H1 (cell line): ENCODE data around the gene TMED5. TPM values are rescaled to one million over a fixed set of nuclear protein-coding genes. Genes with fewer than 3 reads are reported as not detected.

Source experiments
- CTCF ChIA-PET: fragments of 300-600 bp; sonication (Branson Sonifier 250); formaldehyde crosslinking; loops from one replicate; lab custom pipeline; 2021; ENCODE audit not compliant: partially characterized antibody; lab: Charles Lee
- POLR2A ChIA-PET: fragments of 300-600 bp; sonication (Branson Sonifier 250); formaldehyde crosslinking; loops from one replicate; lab custom pipeline; 2021; ENCODE audit warnings: inconsistent platforms; ENCODE audit not compliant: partially characterized antibody; lab: Charles Lee
- DNase-seq, 2 experiments: peaks; one replicate each; pipeline versions ENCODE4 v3.0.0 to v3.0.0-alpha.2; 2010 to 2022; ENCODE audit warnings: low spot score in 2 of 2, low read depth in 1 of 2, mixed read lengths in 1 of 2
- FAIRE-seq: peaks from 2 replicates; lab custom pipeline; 2011; peaks lifted over from hg19 to GRCh38; lab: Jason Lieb, UNC
- H2AFZ ChIP-seq: 2 replicates; pipeline ENCODE4 v1.8.1; 2012; ENCODE audit warnings: low read length, inconsistent platforms
- H2AK5ac ChIP-seq: 2 replicates; pipeline ENCODE4 v1.6.1; 2013; ENCODE audit warnings: low read depth, low read length
- H2BK120ac ChIP-seq: replicated peaks from 2 replicates; pipeline ENCODE3; 2013; ENCODE audit warnings: low read depth, low read length, inconsistent platforms
- H2BK12ac ChIP-seq: 2 replicates; pipeline ENCODE4 v1.6.1; 2013; ENCODE audit warnings: low read depth, low read length
- H2BK15ac ChIP-seq: 2 replicates; pipeline ENCODE4 v1.6.1; 2013; ENCODE audit warnings: low read length
- H2BK20ac ChIP-seq: 2 replicates; pipeline ENCODE4 v1.6.1; 2013; ENCODE audit warnings: low read length
- H2BK5ac ChIP-seq: 2 replicates; pipeline ENCODE4 v1.6.1; 2013; ENCODE audit warnings: low read depth, low read length
- H3K14ac ChIP-seq: 2 replicates; pipeline ENCODE4 v1.6.1; 2013; ENCODE audit warnings: inconsistent platforms; ENCODE audit not compliant: insufficient read length
- H3K18ac ChIP-seq: 2 replicates; pipeline ENCODE4 v1.6.1; 2013; ENCODE audit warnings: low read length; ENCODE audit errors: extremely low read depth
- H3K23ac ChIP-seq: 2 replicates; pipeline ENCODE4 v1.6.1; 2013; ENCODE audit warnings: inconsistent platforms; ENCODE audit not compliant: insufficient read length
- H3K23me2 ChIP-seq: 2 replicates; pipeline ENCODE4 v1.6.1; 2013; ENCODE audit warnings: low read depth, low read length
- H3K27ac ChIP-seq: 2 replicates; pipeline ENCODE4 v1.6.1; 2011; ENCODE audit warnings: low read depth, low read length, inconsistent platforms
- H3K27me3 ChIP-seq, 4 experiments: replicated peaks in 1 of 4; 1 replicate in 1 of 4; 2 replicates in 3 of 4; pipeline versions ENCODE4 v1.6.1 to v1.8.1; 2011 to 2013; ENCODE audit warnings: low read length in 3 of 4, mild to moderate bottlenecking in 3 of 4, inconsistent platforms in 2 of 4, mixed read lengths in 2 of 4, moderate library complexity in 1 of 4; ENCODE audit not compliant: control insufficient read depth in 3 of 4, insufficient read depth in 3 of 4; ENCODE audit errors: extremely low read depth in 1 of 4
- H3K36me3 ChIP-seq, 4 experiments: 2 replicates each; pipeline versions ENCODE4 v1.6.1 to v1.8.1; 2011 to 2013; ENCODE audit warnings: mild to moderate bottlenecking in 4 of 4, low read length in 3 of 4, moderate library complexity in 2 of 4, control low read depth in 1 of 4, inconsistent platforms in 1 of 4; ENCODE audit not compliant: insufficient read depth in 4 of 4, control insufficient read depth in 2 of 4
- H3K4ac ChIP-seq: replicated peaks from 2 replicates; pipeline ENCODE3; 2013; ENCODE audit warnings: low read length, low read depth, mixed read lengths, inconsistent platforms; ENCODE audit not compliant: insufficient read length
- H3K4me1 ChIP-seq, 4 experiments: replicated peaks in 1 of 4; 1 replicate in 1 of 4; 2 replicates in 3 of 4; pipeline versions ENCODE4 v1.6.1 to v1.8.1; 2011 to 2013; ENCODE audit warnings: low read length in 3 of 4, inconsistent platforms in 2 of 4, mixed read lengths in 1 of 4; ENCODE audit not compliant: insufficient read depth in 4 of 4, control insufficient read depth in 3 of 4
- H3K4me2 ChIP-seq, 2 experiments: 2 replicates each; pipeline versions ENCODE4 v1.6.1 to v1.8.1; 2011 to 2013; ENCODE audit warnings: low read depth in 2 of 2, low read length in 2 of 2, control low read depth in 1 of 2, inconsistent platforms in 1 of 2, mild to moderate bottlenecking in 1 of 2; ENCODE audit not compliant: insufficient read depth in 1 of 2
- H3K4me3 ChIP-seq, 4 experiments: fragments of 200-600, 300-600 bp in 1 of 4; sonication (generic), shearing (Covaris generic), sonication (Bioruptor Twin) in 1 of 4; 2 replicates each; pipeline versions ENCODE4 v1.5.1 to v1.8.1; 2011 to 2016; ENCODE audit warnings: low read length in 4 of 4, low read depth in 3 of 4, control low read depth in 2 of 4, inconsistent platforms in 2 of 4, mild to moderate bottlenecking in 2 of 4, mixed read lengths in 1 of 4, moderate library complexity in 1 of 4; ENCODE audit not compliant: insufficient read depth in 2 of 4; ENCODE audit errors: extremely low read depth in 1 of 4
- H3K56ac ChIP-seq: replicated peaks from 2 replicates; pipeline ENCODE3; 2013; ENCODE audit warnings: low read depth, mild to moderate bottlenecking, mixed read lengths, low read length, inconsistent platforms; ENCODE audit not compliant: insufficient read length
- H3K79me1 ChIP-seq: 2 replicates; pipeline ENCODE4 v1.6.1; 2013; ENCODE audit warnings: low read depth, low read length, control low read depth
- H3K79me2 ChIP-seq, 2 experiments: 2 replicates each; pipeline versions ENCODE4 v1.6.1 to v1.8.1; 2012 to 2013; ENCODE audit warnings: low read length in 2 of 2, mild to moderate bottlenecking in 2 of 2, inconsistent platforms in 1 of 2; ENCODE audit not compliant: insufficient read depth in 2 of 2, control insufficient read depth in 1 of 2
- H3K9ac ChIP-seq, 4 experiments: replicated peaks in 1 of 4; 1 replicate in 1 of 4; 2 replicates in 3 of 4; pipeline versions ENCODE4 v1.6.1 to v1.8.1; 2011 to 2013; ENCODE audit warnings: low read depth in 3 of 4, low read length in 3 of 4, control low read depth in 2 of 4, mild to moderate bottlenecking in 2 of 4, moderate library complexity in 2 of 4, inconsistent platforms in 1 of 4; ENCODE audit errors: extremely low read depth in 1 of 4
- H3K9me3 ChIP-seq, 2 experiments: 2 replicates each; pipeline versions ENCODE4 v1.6.1 to v1.8.1; 2012 to 2013; ENCODE audit warnings: mild to moderate bottlenecking in 2 of 2, moderate library complexity in 2 of 2, control low read depth in 1 of 2, inconsistent platforms in 1 of 2, low read depth in 1 of 2, low read length in 1 of 2, mixed read lengths in 1 of 2; ENCODE audit not compliant: insufficient read depth in 2 of 2
- H4K20me1 ChIP-seq, 2 experiments: replicated peaks in 1 of 2; 2 replicates each; pipeline versions ENCODE3 to v1.8.1; 2011 to 2013; ENCODE audit warnings: inconsistent platforms in 2 of 2, low read length in 2 of 2, mild to moderate bottlenecking in 1 of 2; ENCODE audit not compliant: insufficient read depth in 2 of 2, control insufficient read depth in 1 of 2
- H4K5ac ChIP-seq: 2 replicates; pipeline ENCODE4 v1.6.1; 2013; ENCODE audit warnings: low read length, low read depth, mixed read lengths, inconsistent platforms; ENCODE audit not compliant: insufficient read length
- H4K8ac ChIP-seq: 2 replicates; pipeline ENCODE4 v1.8.0; 2013; ENCODE audit warnings: mild to moderate bottlenecking, moderate library complexity, low read length, inconsistent platforms; ENCODE audit not compliant: insufficient read depth; ENCODE audit errors: extremely low read depth
- H4K91ac ChIP-seq: replicated peaks from 2 replicates; pipeline ENCODE3; 2013; ENCODE audit warnings: low read length, mixed read lengths, inconsistent platforms; ENCODE audit not compliant: insufficient read length
- CHD2 ChIP-seq: IDR thresholded peaks from 2 replicates; pipeline ENCODE4 v1.6.1; 2012; ENCODE audit warnings: low read length, improper control_type of control experiment
- GABPA ChIP-seq: IDR thresholded peaks from 2 replicates; pipeline ENCODE4 v1.6.1; 2011; ENCODE audit warnings: mild to moderate bottlenecking, low read length, moderate library complexity, borderline replicate concordance; ENCODE audit not compliant: insufficient read depth
- WGBS, 2 experiments: shearing (Covaris generic) in 1 of 2; methylation state at CpG; one replicate each; pipeline versions ENCODE4 v1.1.6 to v1.1.7; 2013 to 2015; ENCODE audit warnings: low lambda C conversion rate in 2 of 2, mixed read lengths in 2 of 2, inconsistent platforms in 1 of 2, low coverage in 1 of 2, missing lambda C conversion rate in 1 of 2; ENCODE audit not compliant: insufficient replicate concordance in 2 of 2, insufficient coverage in 1 of 2, insufficient read length in 1 of 2; ENCODE audit errors: extremely low coverage in 1 of 2, missing lambda C conversion rate in 1 of 2; 5-methylcytosine and 5-hydroxymethylcytosine counted together
- polyA plus RNA-seq, 7 experiments: library from polyadenylated mRNA; depleted of rRNA in 3 of 7; stranded (reverse) in 5 of 7; unstranded in 2 of 7; fragments of >200 nt in 5 of 7; fragments of 200-250 nt in 2 of 7; gene quantifications; 1 replicate in 5 of 7; 2 replicates in 1 of 7; 4 replicates in 1 of 7; pipeline versions ENCODE4 v1.2.1 to v1.2.3, GENCODE V29; 2011 to 2013; ENCODE audit warnings: missing spikeins in 2 of 7, mixed read lengths in 2 of 7
- total RNA-seq: library from RNA; stranded (reverse); fragmentation: NEBNext Ultra II Directional; extraction: Animal tissue kit (Norgen Biotek cat#: 25700); gene quantifications from 2 replicates; pipeline ENCODE4 v1.2.1, GENCODE V29; 2021

TMED5 gene
- total and polyA plus RNA-seq, 2 of the 8 experiments (the other 6 are each of a cell fraction or from before 2014, with no cell fraction given), result 14.8 to 32.8 TPM

DNA sequence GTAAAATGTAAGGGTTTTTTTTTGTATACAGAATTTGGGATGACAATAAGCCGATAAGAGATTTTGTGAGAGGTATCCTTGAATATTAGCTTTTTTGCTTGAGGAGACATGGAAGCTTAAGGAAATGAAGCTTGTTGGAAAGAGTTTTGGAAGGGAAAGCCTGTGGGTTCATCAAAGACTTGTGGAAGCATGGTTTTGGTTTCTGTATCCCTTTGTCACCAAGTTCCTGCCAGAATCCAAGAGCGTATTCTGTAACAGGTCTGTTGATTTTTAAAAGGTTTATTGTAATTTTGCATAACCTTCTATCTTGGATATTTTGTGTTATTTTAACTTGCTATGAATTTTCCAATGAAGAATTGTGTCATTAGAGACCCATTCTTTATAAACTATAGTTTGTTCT is 38.1 kb downstream of the TMED5 start:
- Histone ChIP-seq H2BK12ac (no peak overlapping the region), H3K79me2 (peaks cover 0 to 12% of the 10 kb centered on the region in 2 experiments; a peak in 2 of 4 replicates), H3K4ac (no peak overlapping the region), H3K36me3 (peaks cover 4 to 51% (median 13%) of the 10 kb centered on the region in 4 experiments; a peak in 7 of 8 replicates), H2BK20ac (no peak overlapping the region), H3K18ac (no peak overlapping the region), H3K4me1 (no peaks in the 10 kb centered on the region), H3K4me3 (no peak overlapping the region), H3K23me2 (no peaks in the 10 kb centered on the region), H3K9ac (no peak overlapping the region), H3K56ac (no peak overlapping the region), H2AK5ac (no peak overlapping the region), H3K23ac (no peak overlapping the region), H3K4me2 (no peak overlapping the region), H3K27ac (no peak overlapping the region), H4K5ac (no peak overlapping the region), H2BK120ac (no peak overlapping the region), H2AFZ (no peak overlapping the region), H3K9me3 (no peaks in the 10 kb centered on the region), H4K91ac (no peak overlapping the region), H2BK15ac (no peak overlapping the region), H4K20me1 (no peaks in the 10 kb centered on the region), H2BK5ac (no peak overlapping the region), H3K27me3 (no peaks in the 10 kb centered on the region), H4K8ac (no peak overlapping the region), H3K79me1 (no peaks in the 10 kb centered on the region; the same call in 1 of the 2 replicates), H3K14ac (no peak overlapping the region)
- DNase-seq (no peak), FAIRE-seq (no peak)
- POLR2A ChIA-PET, result interaction anchor here (1.4 kb wide), 1 partner anchor 63 kb away, joined by 3 read pairs; the partner anchor contains the start of gene MTF2
- CTCF ChIA-PET, result interaction anchor here (0.6 kb wide), 1 partner anchor 731 kb away, joined by 3 read pairs; no protein-coding TSS in a partner anchor
- WGBS, 2 experiments, result 92 to 100% methylated on average over 1 to 2 of the region's 2 CpGs
- TF ChIP-seq GABPA, result no peak
- TF ChIP-seq CHD2, result no peak
